HepG2 (cell line): ENCODE results near the gene POLR2J3. TPM values are rescaled to one million over a fixed set of nuclear protein-coding genes. Genes with fewer than 3 reads are reported as not detected.
A peak's percentile ranks its signal among the peaks of the same experiment; 100 is the strongest.

Source experiments
- ARID5B ChIP-seq: IDR thresholded peaks from 2 replicates; pipeline ENCODE4 v1.4.0; 2020; ENCODE audit warnings: mild to moderate bottlenecking, missing genetic modification reagents
- BCL6 ChIP-seq: IDR thresholded peaks from 2 replicates; pipeline ENCODE4 v1.6.1; 2016; ENCODE audit warnings: missing genetic modification reagents, missing compliant biosample characterization
- GABPA ChIP-seq, 2 experiments: IDR thresholded peaks; 2 replicates each; pipeline ENCODE4 v1.6.1; 2011 to 2016; ENCODE audit warnings: low read depth in 2 of 2, low read length in 1 of 2, missing biosample characterization in 1 of 2, missing genetic modification characterization in 1 of 2
- HDAC2 ChIP-seq: sonication (generic); formaldehyde crosslinking; IDR thresholded peaks from 2 replicates; pipeline ENCODE4 v1.4.0; 2020; ENCODE audit warnings: missing genetic modification reagents
- MED1 ChIP-seq: sonication (generic); formaldehyde crosslinking; IDR thresholded peaks from 2 replicates; pipeline ENCODE4 v1.4.0; 2020; ENCODE audit warnings: missing genetic modification reagents
- MIER3 ChIP-seq: IDR thresholded peaks from 2 replicates; pipeline ENCODE4 v1.6.1; 2016; ENCODE audit warnings: missing compliant biosample characterization, borderline replicate concordance
- MIXL1 ChIP-seq: IDR thresholded peaks from 2 replicates; pipeline ENCODE4 v1.6.1; 2016
- NCOA2 ChIP-seq: sonication (generic); formaldehyde crosslinking; IDR thresholded peaks from 2 replicates; pipeline ENCODE4 v1.8.0; 2022; ENCODE audit warnings: inconsistent platforms
- PATZ1 ChIP-seq: sonication (generic); formaldehyde crosslinking; IDR thresholded peaks from 2 replicates; pipeline ENCODE4 v1.4.0; 2020; ENCODE audit warnings: missing genetic modification reagents
- RXRB ChIP-seq: IDR thresholded peaks from 2 replicates; pipeline ENCODE4 v1.6.1; 2016; ENCODE audit warnings: borderline replicate concordance, missing genetic modification reagents, missing compliant biosample characterization
- SIX4 ChIP-seq: sonication (generic); formaldehyde crosslinking; IDR thresholded peaks from 2 replicates; pipeline ENCODE4 v1.4.0; 2020; ENCODE audit warnings: missing genetic modification reagents
- SMAD3 ChIP-seq: sonication (generic); formaldehyde crosslinking; IDR thresholded peaks from 2 replicates; pipeline ENCODE4 v1.4.0; 2020; ENCODE audit warnings: missing genetic modification reagents
- ZFP90 ChIP-seq: sonication (generic); formaldehyde crosslinking; IDR thresholded peaks from 2 replicates; pipeline ENCODE4 v1.8.0; 2022; ENCODE audit warnings: missing genetic modification reagents, mild to moderate bottlenecking, inconsistent platforms, borderline replicate concordance
- ZNF143 ChIP-seq: sonication (generic); formaldehyde crosslinking; IDR thresholded peaks from 2 replicates; pipeline ENCODE4 v1.4.0; 2020; ENCODE audit warnings: missing genetic modification reagents
- ZNF264 ChIP-seq: sonication (generic); formaldehyde crosslinking; IDR thresholded peaks from 2 replicates; pipeline ENCODE4 v1.4.0; 2020; ENCODE audit warnings: missing genetic modification reagents
- ZNF580 ChIP-seq: IDR thresholded peaks from 2 replicates; pipeline ENCODE4 v1.6.1; 2016; ENCODE audit warnings: low read depth, borderline replicate concordance
- ZNF704 ChIP-seq: sonication (generic); formaldehyde crosslinking; IDR thresholded peaks from 2 replicates; pipeline ENCODE4 v1.8.1; 2023; ENCODE audit warnings: mild to moderate bottlenecking, inconsistent platforms, moderate library complexity, missing genetic modification reagents, borderline replicate concordance
- polyA plus RNA-seq, 8 experiments: library from polyadenylated mRNA; depleted of rRNA in 3 of 8; stranded (reverse) in 7 of 8; unstranded in 1 of 8; fragments of >200 nt; fragmentation: Illumina TruSeq in 4 of 8; extraction: Trizol in 4 of 8; gene quantifications; 2 replicates each; pipeline versions ENCODE4 v1.2.1 to v1.2.3, GENCODE V29; 2011 to 2016; ENCODE audit warnings: low read depth in 4 of 8, missing spikeins in 1 of 8, mixed read lengths in 1 of 8; ENCODE audit not compliant: insufficient read depth in 1 of 8
- total RNA-seq, 5 experiments: library from RNA; depleted of rRNA; stranded (reverse); fragments of >200 nt; fragmentation: Illumina TruSeq; extraction: Trizol; gene quantifications; 2 replicates each; pipeline ENCODE4 v1.2.3, GENCODE V29; 2016; ENCODE audit warnings: low read depth in 1 of 5
- TF ChIP-seq, protein P1 (sequence below): IDR thresholded peaks from 2 replicates; pipeline ENCODE4 v1.6.1; 2012; ENCODE audit warnings: inconsistent platforms
- TF ChIP-seq, protein P2 (sequence below): IDR thresholded peaks from 2 replicates; pipeline ENCODE4 v1.6.1; 2016; ENCODE audit warnings: missing compliant biosample characterization, missing genetic modification reagents, borderline replicate concordance

The POLR2J3 gene
- total and polyA plus RNA-seq, 2 of the 13 experiments (the other 11 are each of a cell fraction or from before 2014, with no cell fraction given), result 28.0 to 36.5 TPM

DNA sequence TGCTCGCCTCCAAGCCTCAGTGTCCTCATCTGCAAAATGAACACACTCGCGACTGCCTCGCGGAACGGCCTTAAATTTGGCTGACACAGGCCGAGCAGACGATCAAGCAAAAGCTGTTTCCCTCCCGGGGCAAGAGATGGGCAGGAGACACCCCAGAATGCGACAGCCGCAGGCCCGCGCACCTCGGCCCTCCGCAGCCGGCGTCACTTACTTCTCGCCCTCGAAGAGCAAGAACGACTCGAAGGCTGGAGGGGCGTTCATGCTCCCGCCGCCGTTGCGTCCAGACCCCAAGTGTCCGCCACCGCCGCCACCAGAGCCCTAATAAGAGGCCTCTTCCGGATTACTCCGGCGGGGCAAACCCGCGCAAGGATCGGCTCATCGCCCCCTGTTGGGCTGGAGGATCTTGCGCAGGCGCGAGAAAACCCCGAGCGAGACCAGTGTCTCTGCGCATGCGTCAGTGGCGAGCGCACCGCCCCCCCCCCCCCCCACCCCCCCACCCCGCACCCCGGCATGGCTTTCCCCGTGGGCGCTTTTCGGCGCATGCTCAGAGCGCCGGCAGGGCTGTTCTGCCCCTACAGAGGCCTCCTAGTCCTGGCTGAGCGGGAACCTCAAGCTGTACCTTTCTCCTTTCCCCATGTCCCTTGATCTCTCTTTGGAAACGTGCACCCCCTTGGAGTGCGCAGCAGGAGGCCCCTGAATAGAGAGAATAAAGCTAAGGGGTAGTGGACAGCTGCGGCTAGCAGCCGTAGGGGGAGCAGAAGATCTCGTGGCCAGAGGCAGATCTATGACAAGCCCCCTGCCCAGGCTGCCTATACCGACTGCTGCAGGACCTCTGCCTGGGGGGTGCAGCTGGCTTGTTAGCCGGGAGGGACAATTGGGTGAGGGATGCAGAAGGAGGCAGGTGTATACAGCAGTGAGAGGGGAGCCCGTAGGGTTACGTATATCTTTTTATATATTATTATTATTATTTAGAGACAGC, at the start of gene POLR2J3 (continued):
- TF ChIP-seq RXRB (CRISPR knock-in tag), result peak; percentile 67
- TF ChIP-seq PATZ1 (CRISPR knock-in tag), result peak; percentile 65; the same call in 1 of the 2 replicates
- TF ChIP-seq ZFP90, result peak; percentile 61; the same call in 1 of the 2 replicates
- peak; percentile 20; the same call in 1 of the 2 replicates for TF ChIP-seq SIX4
- TF ChIP-seq GABPA (IDR thresholded peaks at IDR 0.05; ENCODE audit: low read depth, low read length), result peak; percentile 48
- TF ChIP-seq GABPA (CRISPR knock-in tag; IDR thresholded peaks at IDR 0.05; ENCODE audit: low read depth), result peak; percentile 84
- 0 out of 2 replicates have a peak, but pooled peaks have one; percentile 68 for TF ChIP-seq MIER3 (CRISPR knock-in tag)
- peak; percentile 35; the same call in 1 of the 2 replicates for TF ChIP-seq BCL6 (CRISPR knock-in tag)
- 0 out of 2 replicates have a peak, but pooled peaks have one; percentile 92 for TF ChIP-seq ZNF580 (CRISPR knock-in tag)
- TF ChIP-seq HDAC2 (CRISPR knock-in tag), result peak; percentile 77
- TF ChIP-seq ARID5B (CRISPR knock-in tag), result peak; percentile 71
- peak; percentile 60 for TF ChIP-seq NCOA2 (CRISPR knock-in tag)
- 0 out of 2 replicates have a peak, but pooled peaks have one; percentile 51 for TF ChIP-seq ZNF704 (CRISPR knock-in tag)
- peak; percentile 63 for TF ChIP-seq ZNF143 (CRISPR knock-in tag)
- TF ChIP-seq SMAD3 (CRISPR knock-in tag), result 0 out of 2 replicates have a peak, but pooled peaks have one; percentile 56
- TF ChIP-seq, protein P1, sequence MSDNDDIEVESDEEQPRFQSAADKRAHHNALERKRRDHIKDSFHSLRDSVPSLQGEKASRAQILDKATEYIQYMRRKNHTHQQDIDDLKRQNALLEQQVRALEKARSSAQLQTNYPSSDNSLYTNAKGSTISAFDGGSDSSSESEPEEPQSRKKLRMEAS, result 0 out of 2 replicates have a peak, but pooled peaks have one; percentile 35
- TF ChIP-seq, protein P2, sequence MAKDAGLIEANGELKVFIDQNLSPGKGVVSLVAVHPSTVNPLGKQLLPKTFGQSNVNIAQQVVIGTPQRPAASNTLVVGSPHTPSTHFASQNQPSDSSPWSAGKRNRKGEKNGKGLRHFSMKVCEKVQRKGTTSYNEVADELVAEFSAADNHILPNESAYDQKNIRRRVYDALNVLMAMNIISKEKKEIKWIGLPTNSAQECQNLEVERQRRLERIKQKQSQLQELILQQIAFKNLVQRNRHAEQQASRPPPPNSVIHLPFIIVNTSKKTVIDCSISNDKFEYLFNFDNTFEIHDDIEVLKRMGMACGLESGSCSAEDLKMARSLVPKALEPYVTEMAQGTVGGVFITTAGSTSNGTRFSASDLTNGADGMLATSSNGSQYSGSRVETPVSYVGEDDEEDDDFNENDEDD (CRISPR knock-in tag), result peak; percentile 74; the same call in 1 of the 2 replicates
- TF ChIP-seq ZNF264 (CRISPR knock-in tag), result 0 out of 2 replicates have a peak, but pooled peaks have one; percentile 33
- peak; percentile 71 for TF ChIP-seq MED1 (CRISPR knock-in tag)
- peak; percentile 52; the same call in 1 of the 2 replicates for TF ChIP-seq MIXL1 (CRISPR knock-in tag)
